ENCODE measurements around the gene ZNF331.

GRCh38 chr19:53553156-53553555, 15.2 kb downstream of the ZNF331 start:
- no peak for TF ChIP-seq POLR2A (IDR thresholded peaks at IDR 0.05; ENCODE audit: low read depth, low read length)
- TF ChIP-seq TAF1 (IDR thresholded peaks at IDR 0.05; ENCODE audit: low read depth, low read length): no peak
- no peak for TF ChIP-seq POLR2AphosphoS5 (IDR thresholded peaks at IDR 0.05; ENCODE audit: low read depth, low read length)
- no peak for TF ChIP-seq PAX5 (IDR thresholded peaks at IDR 0.05; ENCODE audit: insufficient read depth, low read length, severe bottlenecking)
